PC-3 (cell line): Measurements from ENCODE around the gene FBXL4.

Source experiments
- CTCF ChIP-seq: fragments of 300-600 bp; sonication (generic); conservative IDR thresholded peaks from 2 replicates; pipeline ENCODE4 v1.5.1; 2017; ENCODE audit warnings: antibody characterized with exemption, low read depth, mild to moderate bottlenecking, low read length
- EZH2phosphoT487 ChIP-seq: fragments of 300-600 bp; sonication (generic); IDR thresholded peaks from 2 replicates; pipeline ENCODE4 v1.6.1; 2018; ENCODE audit warnings: mild to moderate bottlenecking, antibody characterized with exemption, low read length, borderline replicate concordance

- TF ChIP-seq CTCF (no peak), EZH2phosphoT487 (no peak)
Observed at GRCh38 chr6:98823428-98824161, 124.2 kb downstream of the FBXL4 start.
